ENCODE measurements around the gene BABAM2.
"Not testable (repeated sequence)": the region's sequence is repeated elsewhere in the genome, so short reads cannot be mapped to it uniquely, and the experiment has no call there.

BABAM2 gene

GRCh38 chr2:27881815-27882583, 8.5 kb upstream of the BABAM2 start:
- not testable (repeated sequence) for DNase-seq

- DNase-seq = not testable (repeated sequence)
Measured at GRCh38 chr2:27882584-27882922, 8.0 kb upstream of the BABAM2 start.

GRCh38 chr2:27884601-27885000, 5.9 kb upstream of the BABAM2 start:
- DNase-seq = no peak

GRCh38 chr2:27885234-27885633, 5.3 kb upstream of the BABAM2 start:
- DNase-seq = no peak

- DNase-seq = no peak
Measured at GRCh38 chr2:27885661-27886060, 4.9 kb upstream of the BABAM2 start.

GRCh38 chr2:27886322-27886721, 4.2 kb upstream of the BABAM2 start:
- DNase-seq = no peak

- DNase-seq = no peak
Measured at GRCh38 chr2:27887111-27887510, 3.4 kb upstream of the BABAM2 start.

GRCh38 chr2:27887830-27888229, 2.7 kb upstream of the BABAM2 start:
- no peak for DNase-seq

GRCh38 chr2:27888790-27889189, 1.7 kb upstream of the BABAM2 start:
- no peak for DNase-seq

- no peak for DNase-seq
Measured at GRCh38 chr2:27889774-27890145, 769 bp upstream of the BABAM2 start.

- peak; percentile 92 for DNase-seq
Measured at GRCh38 chr2:27890924-27891672, 569 bp downstream of the BABAM2 start.

- no peak for DNase-seq
Measured at GRCh38 chr2:27891673-27892105, 1.2 kb downstream of the BABAM2 start.

- DNase-seq = no peak
Measured at GRCh38 chr2:27893006-27893405, 2.5 kb downstream of the BABAM2 start.

- no peak for DNase-seq
Measured at GRCh38 chr2:27897717-27898116, 7.2 kb downstream of the BABAM2 start.

GRCh38 chr2:27901234-27901633, 10.7 kb downstream of the BABAM2 start:
- DNase-seq = peak; percentile 54

GRCh38 chr2:27902098-27902497, 11.6 kb downstream of the BABAM2 start:
- no peak for DNase-seq

- DNase-seq = no peak
Measured at GRCh38 chr2:27903018-27903417, 12.5 kb downstream of the BABAM2 start.

- DNase-seq = peak; percentile 22
Measured at GRCh38 chr2:27903649-27904404, 13.3 kb downstream of the BABAM2 start.

- no peak for DNase-seq
Measured at GRCh38 chr2:27904405-27904665, 13.8 kb downstream of the BABAM2 start.

- no peak for DNase-seq
Measured at GRCh38 chr2:27906074-27906473, 15.5 kb downstream of the BABAM2 start.

- no peak for DNase-seq
Measured at GRCh38 chr2:27907547-27907946, 17.0 kb downstream of the BABAM2 start.

GRCh38 chr2:27909901-27910300, 19.4 kb downstream of the BABAM2 start:
- DNase-seq = no peak

- DNase-seq = no peak
Measured at GRCh38 chr2:27911458-27912210, 21.1 kb downstream of the BABAM2 start.

Data from activated CD4-positive, alpha-beta T cell treated with anti-CD3 and anti-CD28 coated beads for 48 hours (primary cell).